GM21723 (cell line): ENCODE measurements around the gene DTX1.

Experiments used
- ATAC-seq: cut with Tn5 transposase; IDR thresholded peaks from one replicate; pipeline ENCODE4 v1.9.1; 2021; ENCODE audit warnings: mild to moderate bottlenecking, moderate library complexity; ENCODE audit not compliant: unreplicated experiment

The DTX1 gene

GRCh38 chr12:113092607-113093408, 36.3 kb downstream of the DTX1 start:
- no peak for ATAC-seq

DNA sequence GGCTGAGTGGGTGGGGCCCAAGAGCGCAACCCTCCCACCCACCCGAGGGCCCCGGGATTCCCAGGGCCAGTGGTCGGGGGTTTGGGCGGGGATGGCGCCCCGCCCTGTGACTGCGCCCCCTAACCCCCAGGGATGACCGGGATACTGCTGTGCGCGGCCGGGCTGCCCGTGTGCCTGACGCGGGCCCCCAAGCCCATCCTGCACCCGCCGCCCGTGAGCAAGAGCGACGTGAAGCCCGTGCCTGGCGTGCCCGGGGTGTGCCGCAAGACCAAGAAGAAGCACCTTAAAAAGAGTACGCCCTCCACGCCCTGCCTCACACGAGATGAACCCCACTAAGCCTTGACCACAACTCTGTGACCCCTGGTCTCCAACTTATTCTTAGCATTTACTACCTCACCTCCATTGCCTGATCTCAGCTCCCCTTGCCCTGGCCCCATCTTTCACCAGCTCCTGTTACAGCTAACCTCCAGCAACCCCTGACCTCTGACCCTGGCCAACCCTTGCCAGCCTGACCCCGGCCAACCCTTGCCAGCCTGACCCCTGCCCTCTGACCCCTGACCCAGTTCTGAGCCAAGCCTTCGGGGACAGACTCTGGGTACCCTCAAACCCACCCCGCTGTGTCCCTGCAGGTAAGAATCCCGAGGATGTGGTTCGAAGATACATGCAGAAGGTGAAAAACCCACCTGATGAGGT, 37.0 kb downstream of the DTX1 start:
- ATAC-seq, result no peak

DNA sequence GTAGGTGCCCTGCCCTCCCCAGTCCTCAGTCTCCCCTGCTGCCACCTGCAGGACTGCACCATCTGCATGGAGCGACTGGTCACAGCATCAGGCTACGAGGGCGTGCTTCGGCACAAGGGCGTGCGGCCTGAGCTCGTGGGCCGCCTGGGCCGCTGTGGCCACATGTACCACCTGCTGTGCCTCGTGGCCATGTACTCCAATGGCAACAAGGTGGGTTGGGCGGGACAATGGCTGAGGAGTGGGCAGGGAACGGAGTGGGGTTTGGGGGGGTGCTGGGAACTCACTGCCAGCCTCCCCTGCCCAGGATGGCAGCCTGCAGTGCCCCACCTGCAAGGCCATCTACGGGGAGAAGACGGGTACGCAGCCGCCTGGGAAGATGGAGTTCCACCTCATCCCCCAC, 38.2 kb downstream of the DTX1 start:
- no peak for ATAC-seq

DNA sequence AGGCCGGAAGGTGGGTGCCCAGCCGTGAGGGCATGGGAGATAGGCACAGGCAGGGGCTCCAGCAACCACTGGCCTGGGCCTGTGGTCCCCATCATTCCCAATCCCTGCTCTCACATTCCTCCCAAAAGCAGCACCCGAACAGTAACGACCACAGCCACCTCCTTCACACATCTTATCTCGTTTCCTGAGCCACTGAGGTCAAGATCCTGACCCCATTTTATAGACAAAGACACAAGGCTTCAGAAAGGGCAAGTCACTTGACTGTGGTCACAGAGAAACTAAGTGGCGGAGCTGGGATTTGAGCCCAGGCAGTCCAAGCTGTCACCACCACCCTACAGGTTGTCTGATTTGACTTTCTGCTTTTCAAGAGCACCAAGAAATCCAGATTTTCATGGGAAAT, 38.9 kb downstream of the DTX1 start:
- no peak for ATAC-seq

DNA sequence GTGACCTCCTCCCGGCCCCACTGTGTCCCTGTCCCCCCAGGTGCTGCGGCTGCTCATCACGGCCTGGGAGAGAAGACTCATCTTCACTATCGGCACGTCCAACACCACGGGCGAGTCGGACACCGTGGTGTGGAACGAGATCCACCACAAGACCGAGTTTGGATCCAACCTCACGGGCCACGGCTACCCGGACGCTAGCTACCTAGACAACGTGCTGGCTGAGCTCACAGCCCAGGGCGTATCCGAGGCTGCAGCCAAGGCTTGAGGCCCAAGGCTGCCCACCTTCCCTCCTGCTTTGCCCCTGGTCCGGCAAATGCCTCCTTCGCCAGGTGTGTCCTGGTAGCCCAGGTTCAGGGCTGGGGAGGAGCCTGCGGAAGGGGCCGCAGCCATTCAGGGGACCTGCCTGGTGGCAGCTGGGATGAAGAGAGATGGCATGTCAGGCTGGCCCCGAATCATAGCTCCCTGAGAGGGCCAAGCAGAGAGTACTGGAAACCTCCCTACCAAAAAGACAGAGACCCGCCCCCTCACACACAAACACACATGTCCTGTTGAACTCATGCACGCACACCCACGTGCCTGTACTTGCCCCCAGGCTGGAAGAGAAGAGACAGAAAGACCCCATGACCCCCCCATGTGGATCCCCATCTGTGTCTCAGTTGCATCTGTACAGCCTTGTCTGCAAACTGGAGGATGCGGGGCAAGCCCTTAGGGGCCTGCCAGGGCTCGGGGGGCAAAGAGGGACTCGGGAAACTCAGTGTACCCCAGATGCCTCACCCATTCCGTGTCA, 40.3 kb downstream of the DTX1 start:
- no peak for ATAC-seq

DNA sequence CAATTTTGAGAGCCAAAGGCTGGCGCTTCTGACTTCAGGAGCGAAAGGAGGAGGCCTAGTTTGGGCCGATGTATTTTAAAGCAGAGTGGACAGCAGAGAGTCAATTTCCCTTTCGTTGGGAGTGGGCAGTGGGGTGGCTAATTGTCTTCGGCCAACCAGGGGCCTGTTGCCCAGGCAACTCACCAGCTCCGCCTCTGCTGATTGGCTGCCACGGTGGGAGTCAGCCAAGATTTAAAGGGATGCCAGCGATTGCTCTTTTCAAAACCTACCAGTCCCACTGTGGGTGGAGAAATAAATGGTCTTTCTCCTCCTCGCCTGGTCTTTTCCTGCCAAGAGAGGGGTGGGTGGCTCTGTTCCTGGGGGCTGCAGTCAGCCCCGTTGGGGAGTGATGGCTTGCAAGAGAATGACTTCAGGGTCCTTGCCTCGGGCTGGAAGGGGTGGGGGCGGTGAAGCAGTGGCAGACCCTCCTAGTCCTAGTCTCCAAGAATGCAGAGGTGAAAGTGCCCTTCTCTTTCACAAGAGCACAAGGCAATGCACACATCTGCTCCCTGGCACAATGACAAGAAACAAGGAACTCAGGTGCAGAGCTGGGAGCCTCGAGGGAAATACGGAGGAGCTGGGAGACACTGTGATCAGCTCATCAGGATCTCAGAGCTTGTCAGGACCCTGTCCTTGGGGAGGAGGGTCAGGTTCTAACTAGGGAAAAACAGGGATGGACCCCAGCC, 41.3 kb downstream of the DTX1 start:
- ATAC-seq, result no peak

DNA sequence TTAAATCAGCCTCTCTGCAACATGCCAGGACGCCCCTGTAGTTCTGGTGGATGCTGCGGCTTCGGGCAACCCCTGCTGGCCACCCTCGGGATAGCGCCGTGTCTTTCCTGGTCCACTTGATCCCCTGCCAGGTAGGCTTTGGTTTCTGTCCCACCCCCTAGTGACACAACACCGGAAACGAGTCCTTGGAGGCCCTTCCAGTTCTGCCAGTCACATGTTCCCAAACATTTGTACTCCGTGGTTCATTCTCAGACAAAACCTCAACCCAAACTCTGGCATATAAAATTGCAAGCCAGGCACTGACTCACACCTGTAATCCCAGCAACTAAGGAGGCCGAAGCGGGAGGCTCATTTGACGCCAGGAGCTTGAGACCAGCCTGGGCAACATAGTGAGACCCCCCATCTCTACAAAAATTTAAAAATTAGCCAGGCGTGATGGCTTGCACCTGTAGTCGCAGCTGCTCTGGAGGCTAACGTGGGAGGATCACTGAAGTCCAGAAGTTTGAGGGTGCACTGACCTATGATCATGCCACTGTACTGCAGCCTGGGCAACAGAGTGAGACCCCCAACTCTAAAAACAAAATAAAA, 42.0 kb downstream of the DTX1 start:
- no peak for ATAC-seq

DNA sequence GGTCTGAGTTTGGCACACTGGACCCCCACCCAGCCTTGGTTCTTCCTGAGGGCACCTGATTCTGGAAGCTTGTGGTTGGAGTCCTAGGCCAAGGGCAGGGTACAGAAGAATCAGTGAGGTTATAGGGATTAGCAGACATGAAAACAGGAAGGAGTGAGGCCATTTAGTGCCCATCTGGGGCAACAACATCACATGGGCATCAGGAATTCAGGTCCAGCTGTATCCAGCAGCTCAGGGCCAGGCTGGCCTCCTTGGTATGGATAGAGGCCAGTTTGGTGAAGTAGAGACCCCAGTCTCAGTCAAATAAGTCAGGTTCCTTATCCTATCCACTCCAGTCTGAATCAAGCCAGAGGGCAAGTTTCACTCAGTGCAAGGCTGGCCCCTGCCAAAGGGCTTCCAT, 42.8 kb downstream of the DTX1 start:
- ATAC-seq, result no peak

DNA sequence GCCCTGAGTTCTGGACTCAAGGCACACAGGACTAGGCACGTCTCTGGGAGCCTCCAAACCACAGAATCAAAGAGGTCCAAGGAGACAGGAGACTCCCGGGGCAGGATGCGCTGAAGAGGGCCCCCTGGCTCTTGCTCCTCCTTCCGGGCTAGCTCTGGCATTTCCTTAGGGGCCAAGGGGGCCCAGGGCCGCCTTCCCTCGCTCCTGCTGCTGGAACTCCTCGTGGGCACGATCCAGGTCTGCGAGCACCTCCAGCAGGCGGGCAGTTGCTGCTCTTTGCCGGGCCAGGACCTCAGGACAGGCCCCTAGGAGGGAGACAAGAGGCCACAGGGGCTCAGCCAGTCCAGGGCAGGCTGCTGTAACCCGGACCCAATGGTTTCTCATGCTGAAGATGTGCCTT, 43.2 kb downstream of the DTX1 start:
- ATAC-seq, result no peak

DNA sequence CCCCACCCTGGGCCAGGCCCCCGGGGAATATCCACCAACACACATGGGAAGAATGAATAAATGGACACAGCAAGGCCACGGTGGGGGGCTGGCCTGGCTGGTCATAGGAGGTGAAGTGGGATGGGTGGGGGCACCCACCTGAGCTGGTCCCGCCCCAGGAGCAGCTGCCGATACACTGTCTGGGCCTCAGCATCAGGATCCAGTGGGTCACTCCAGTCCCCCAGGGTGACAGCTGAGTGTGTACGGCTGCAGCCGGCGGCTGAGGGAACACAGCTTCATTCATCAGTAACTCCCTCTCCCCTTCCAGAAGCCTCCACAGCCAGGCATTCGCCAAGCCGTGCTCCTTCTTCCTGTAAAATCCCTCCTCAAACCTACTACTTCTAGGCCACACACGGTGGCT, 45.2 kb downstream of the DTX1 start:
- ATAC-seq, result no peak

DNA sequence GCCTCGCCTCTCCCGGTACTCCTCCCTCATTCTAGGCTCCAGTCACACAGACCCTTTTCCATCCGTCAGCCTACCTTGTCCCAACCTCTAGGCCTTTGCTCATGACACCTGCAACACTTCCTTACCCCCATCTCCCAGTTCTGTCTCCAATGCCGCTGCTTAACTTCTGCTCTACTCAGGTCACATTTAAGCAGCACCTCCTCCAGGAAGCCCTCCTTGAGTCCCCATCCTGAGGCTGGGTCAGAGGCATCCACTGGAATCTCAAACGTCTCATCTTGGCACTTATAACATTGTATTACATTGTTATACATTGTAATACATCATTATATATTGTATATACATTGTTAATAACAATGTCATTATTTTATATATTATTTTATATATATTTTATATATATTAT, 46.3 kb downstream of the DTX1 start:
- ATAC-seq, result no peak

DNA sequence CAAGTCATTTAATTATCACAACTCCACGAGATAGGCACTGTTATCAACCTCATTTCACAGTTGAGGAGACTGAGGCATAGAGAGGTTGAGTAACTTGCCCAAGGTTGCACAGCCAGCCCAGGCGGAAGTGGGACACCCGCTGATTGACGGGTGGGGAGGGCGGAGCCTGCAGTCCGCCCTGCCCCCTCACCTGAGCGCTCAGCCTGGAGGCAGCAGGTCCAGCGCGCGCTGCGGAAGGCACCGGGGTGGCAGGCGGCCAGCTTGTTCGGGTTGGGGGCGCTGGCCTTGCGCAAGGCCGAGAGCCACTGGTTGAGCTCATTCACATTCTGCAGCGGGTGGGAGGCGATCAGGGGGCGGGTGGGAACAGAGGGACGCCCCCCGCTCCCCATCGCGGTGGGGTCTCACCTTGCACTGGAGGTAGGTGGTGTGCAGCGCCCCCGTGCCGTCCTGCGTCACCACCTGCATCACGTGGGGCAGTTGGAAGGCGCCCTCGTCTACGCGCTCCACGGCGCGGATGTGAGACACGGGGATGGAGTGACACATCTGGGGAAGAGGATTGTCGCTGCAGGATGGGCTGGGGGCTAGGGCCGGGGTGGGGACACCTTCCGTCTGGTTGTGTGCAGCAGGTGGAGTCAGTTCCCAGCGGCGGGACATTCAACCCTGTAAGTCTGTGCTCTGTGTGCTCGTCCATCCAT, 47.4 kb downstream of the DTX1 start:
- ATAC-seq, result peak; percentile 57

GRCh38 chr12:113104953-113105510, 48.5 kb downstream of the DTX1 start:
- ATAC-seq, result no peak

GRCh38 chr12:113105606-113106271, 49.2 kb downstream of the DTX1 start:
- ATAC-seq, result no peak

DNA sequence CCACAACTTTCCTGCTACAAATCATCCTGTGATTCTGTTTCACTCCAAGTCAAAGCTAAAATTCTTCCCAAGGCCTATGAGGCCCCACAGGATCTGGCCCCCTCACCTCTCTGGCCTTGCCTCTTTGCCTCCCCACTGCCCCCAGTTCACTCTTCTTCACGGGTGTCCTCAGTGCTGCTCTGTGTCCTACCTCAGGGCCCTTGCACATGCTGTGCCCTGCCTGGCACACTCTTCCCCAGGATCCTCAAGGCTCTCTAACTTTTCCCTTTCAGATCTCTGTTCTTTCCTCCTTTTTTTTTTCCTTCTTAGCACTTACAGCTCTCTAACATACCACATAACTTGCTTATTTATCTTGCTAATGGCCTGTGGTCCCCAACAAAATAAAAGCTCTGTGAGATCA, 49.8 kb downstream of the DTX1 start:
- no peak for ATAC-seq

GRCh38 chr12:113108308-113108707, 51.8 kb downstream of the DTX1 start:
- ATAC-seq, result no peak

DNA sequence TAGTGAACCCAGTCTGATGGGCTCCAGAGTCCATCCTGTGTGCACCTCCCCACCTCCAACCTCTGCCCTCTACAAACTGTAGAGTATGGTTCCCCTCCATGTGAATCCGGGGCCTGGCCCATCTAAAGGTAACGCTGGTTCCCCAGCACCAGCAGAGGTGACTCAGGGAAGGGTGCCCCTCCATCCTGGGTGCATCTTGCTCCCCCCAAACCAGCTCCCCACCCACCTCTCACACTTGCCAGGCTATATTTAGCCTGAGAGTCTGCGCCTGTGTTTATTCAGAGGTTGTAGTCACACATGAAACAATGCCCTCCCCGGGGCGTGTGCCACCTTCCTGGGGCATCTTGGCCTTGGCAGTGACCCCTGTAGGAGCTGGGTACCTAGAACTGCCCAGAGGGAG, 52.8 kb downstream of the DTX1 start:
- no peak for ATAC-seq

DNA sequence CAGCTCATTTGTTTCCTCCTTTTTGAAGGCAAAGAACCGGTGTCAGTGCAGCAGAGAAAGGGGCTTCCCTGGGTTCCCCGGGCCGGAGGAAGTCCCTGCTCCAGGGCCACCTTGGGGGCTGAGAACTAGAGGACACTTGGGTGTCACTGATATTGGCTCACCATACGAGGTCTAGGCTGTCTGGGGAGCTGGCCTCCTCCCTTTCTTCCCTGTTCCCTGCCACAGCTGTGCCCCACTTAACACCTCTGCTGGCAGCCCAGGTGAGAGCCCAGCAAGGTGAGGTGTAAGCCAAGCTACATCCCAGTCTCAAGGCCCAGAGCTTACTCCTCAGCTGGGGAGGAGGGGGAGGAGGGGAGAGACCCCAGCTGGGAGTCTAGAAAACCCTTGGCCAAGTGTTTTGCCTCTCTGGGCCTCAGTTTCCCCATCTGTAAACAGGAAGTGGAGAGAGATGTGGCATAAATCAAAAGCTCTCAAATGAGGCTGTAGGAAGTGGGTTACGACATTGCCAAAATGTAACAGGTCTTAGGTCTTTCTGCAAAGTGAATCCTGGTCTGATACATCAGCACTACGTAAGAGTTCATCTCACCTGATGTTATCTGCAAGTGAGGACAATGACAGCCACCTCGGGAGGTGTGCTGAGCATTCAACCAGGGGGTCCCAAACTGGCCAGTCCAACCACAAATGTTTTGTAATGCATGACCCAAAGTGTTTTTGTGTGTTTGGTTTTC, 53.5 kb downstream of the DTX1 start:
- no peak for ATAC-seq

DNA sequence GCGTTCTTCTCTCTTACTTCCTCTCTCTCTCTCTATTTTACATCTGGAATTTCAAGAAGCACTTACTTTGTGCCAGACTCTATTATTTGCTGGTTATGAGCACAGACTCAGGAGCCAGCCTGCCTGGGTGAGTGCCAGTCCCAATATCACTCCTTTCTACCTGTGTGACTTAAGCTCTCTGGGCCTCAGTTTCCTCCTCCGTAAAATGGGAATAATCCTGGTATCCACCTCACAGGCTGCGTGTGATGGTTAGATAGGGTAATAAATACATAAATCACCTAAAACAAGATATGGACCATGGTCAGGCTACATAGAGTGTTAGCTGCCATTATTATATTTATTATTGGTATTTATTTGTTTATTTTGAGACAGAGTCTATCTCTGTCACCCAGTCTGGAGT, 54.7 kb downstream of the DTX1 start:
- no peak for ATAC-seq
